Chondrocyte (in vitro differentiated cells): Measurements from ENCODE around the gene ARFGEF3. TPM values are rescaled to one million over a fixed set of nuclear protein-coding genes. Genes with fewer than 3 reads are reported as not detected.

ENCODE experiments used
- DNase-seq: peaks from one replicate; pipeline ENCODE4 v3.0.0; 2021; ENCODE audit warnings: mixed read lengths, low spot score
- H3K27ac Mint-ChIP-seq: one replicate; pipeline ENCODE4 v1.8.0; 2021; ENCODE audit warnings: mild to moderate bottlenecking, moderate library complexity, mixed read lengths; ENCODE audit not compliant: unreplicated experiment
- H3K27me3 Mint-ChIP-seq: 2 replicates; pipeline ENCODE4 v1.8.0; 2021; ENCODE audit warnings: low read depth, mixed read lengths
- H3K36me3 Mint-ChIP-seq: 2 replicates; pipeline ENCODE4 v1.8.0; 2021; ENCODE audit warnings: low read depth, mixed read lengths
- H3K4me1 Mint-ChIP-seq: 2 replicates; pipeline ENCODE4 v1.8.0; 2021; ENCODE audit warnings: low read depth, mild to moderate bottlenecking, mixed read lengths
- H3K4me3 Mint-ChIP-seq: one replicate; pipeline ENCODE4 v1.8.0; 2021; ENCODE audit warnings: mild to moderate bottlenecking, moderate library complexity, mixed read lengths; ENCODE audit not compliant: unreplicated experiment
- H3K9me3 Mint-ChIP-seq: 2 replicates; pipeline ENCODE4 v1.8.0; 2021; ENCODE audit warnings: low read depth, mixed read lengths
- total RNA-seq: library from RNA; stranded (reverse); gene quantifications from 3 replicates; pipeline ENCODE4 v1.2.1, GENCODE V29; 2021
- TF ChIP-seq, protein P1 (sequence below): fragments of 200-600 bp; sonication (generic); IDR thresholded peaks from 2 replicates; pipeline ENCODE4 v1.5.0; 2021; ENCODE audit warnings: antibody characterized with exemption, mild to moderate bottlenecking, moderate library complexity

ARFGEF3 gene
- total RNA-seq, 1 donor from 2014 or later: 2.7 TPM

DNA sequence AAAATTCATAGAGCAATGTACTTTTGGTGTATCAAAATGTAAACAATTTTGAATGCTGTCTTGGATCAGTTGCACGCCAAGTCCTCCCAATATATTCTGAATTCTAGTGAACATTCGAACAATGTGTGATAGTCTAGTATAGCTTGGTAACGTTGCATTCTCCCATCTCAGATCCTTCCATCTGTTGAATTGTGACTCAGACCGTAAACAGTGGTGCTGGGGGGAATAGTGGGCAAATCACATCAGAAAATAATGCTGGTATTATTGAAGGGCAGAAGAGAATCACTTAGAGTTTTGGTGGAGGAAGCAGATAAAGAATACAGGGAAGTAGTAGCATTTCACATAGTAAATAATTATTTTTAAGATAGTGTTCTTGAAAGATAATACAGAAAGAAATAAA, 102.2 kb downstream of the ARFGEF3 start:
- Mint-ChIP-seq H3K4me3 (no peak overlapping the region), H3K36me3 (peaks cover 4% of the 10 kb centered on the region), H3K4me1 (peaks cover 5% of the 10 kb centered on the region), H3K27me3 (no peaks in the 10 kb centered on the region), H3K9me3 (no peaks in the 10 kb centered on the region), H3K27ac (no peak overlapping the region)
- DNase-seq: no peak
- TF ChIP-seq, protein P1, sequence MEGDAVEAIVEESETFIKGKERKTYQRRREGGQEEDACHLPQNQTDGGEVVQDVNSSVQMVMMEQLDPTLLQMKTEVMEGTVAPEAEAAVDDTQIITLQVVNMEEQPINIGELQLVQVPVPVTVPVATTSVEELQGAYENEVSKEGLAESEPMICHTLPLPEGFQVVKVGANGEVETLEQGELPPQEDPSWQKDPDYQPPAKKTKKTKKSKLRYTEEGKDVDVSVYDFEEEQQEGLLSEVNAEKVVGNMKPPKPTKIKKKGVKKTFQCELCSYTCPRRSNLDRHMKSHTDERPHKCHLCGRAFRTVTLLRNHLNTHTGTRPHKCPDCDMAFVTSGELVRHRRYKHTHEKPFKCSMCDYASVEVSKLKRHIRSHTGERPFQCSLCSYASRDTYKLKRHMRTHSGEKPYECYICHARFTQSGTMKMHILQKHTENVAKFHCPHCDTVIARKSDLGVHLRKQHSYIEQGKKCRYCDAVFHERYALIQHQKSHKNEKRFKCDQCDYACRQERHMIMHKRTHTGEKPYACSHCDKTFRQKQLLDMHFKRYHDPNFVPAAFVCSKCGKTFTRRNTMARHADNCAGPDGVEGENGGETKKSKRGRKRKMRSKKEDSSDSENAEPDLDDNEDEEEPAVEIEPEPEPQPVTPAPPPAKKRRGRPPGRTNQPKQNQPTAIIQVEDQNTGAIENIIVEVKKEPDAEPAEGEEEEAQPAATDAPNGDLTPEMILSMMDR: no peak

DNA sequence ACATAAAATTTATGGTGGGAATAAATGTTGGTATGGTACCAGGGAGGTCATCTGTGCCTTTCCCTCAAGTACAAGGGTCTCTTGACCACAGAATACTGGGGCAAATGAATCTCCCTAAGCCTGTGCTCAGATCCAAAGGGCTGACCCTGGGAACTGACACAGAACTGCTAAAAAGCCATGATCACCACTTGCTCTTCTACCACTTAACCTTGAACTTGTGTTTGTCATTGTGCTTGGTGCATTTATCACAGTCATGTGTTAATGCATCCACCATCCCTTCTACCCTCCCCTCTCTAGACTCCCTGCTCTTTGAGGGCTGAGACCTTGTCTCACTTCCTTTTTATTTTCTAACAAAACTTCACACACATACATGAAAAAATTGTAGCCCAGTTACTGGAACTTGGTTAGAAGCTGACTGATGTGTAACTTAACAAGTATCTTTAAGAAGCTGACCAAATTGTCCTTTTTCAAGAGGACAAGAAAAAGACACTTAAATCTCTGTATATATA, 102.7 kb downstream of the ARFGEF3 start:
- Mint-ChIP-seq H3K4me3 (no peak overlapping the region), H3K36me3 (peaks cover 4% of the 10 kb centered on the region), H3K9me3 (no peaks in the 10 kb centered on the region), H3K4me1 (peaks cover 5% of the 10 kb centered on the region), H3K27ac (no peak overlapping the region), H3K27me3 (no peaks in the 10 kb centered on the region)
- TF ChIP-seq, protein P1: no peak
- DNase-seq: no peak

- H3K4me3 Mint-ChIP-seq: no peak overlapping the region
- H3K27me3 Mint-ChIP-seq: no peaks in the 10 kb centered on the region
- H3K27ac Mint-ChIP-seq: no peak overlapping the region
- no peaks in the 10 kb centered on the region for H3K9me3 Mint-ChIP-seq
- no peak for DNase-seq
- TF ChIP-seq, protein P1: no peak
- H3K36me3 Mint-ChIP-seq: peaks cover 4% of the 10 kb centered on the region
- H3K4me1 Mint-ChIP-seq: peaks cover 5% of the 10 kb centered on the region
Measured at GRCh38 chr6:138266095-138266494, 104.4 kb downstream of the ARFGEF3 start.

DNA sequence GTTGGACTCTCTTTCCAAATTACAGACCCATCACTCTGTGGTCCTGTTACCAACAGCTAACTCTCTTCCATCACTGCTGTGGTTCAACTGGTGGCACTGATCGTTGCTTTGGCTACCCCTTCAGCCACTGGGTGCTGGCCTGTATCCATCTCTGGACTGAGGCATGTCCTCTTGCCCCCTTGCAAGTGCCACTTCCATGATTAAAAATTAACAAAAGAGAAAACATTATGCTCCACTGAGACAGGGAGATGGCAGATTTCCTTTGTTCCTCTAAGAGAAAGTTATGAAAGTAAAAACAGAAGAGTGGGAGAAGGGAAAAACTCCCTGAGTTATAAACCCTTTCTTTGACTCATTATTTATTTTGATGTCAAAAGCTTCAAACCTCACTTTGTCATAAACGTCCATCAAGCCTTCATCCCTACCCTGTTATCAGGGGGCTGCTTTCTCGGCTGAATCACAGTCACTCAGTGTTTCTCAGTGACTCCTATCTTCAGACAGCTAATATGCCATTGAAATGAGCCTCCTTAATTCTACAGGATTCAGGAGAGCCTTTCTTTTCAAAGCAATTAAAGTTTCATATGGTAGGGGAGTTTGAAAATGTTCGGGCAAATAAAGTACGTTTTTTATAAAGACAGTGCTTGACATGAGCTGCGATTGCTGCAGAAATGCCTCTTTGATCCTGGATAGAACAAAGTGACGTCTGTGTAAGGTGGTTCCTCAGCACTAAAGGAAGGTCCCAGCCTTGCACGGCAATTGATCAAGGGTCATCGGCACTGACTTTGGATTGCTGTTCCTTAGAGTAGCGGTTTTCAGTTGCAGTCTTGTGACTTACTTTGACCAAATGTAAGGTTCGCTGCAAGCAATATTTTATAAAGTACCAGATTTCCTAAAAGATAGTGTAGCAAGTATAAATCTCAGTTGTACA, 106.5 kb downstream of the ARFGEF3 start:
- Mint-ChIP-seq H3K4me3 (no peak overlapping the region), H3K4me1 (peaks cover 14% of the 10 kb centered on the region), H3K27ac (no peak overlapping the region), H3K27me3 (no peaks in the 10 kb centered on the region), H3K36me3 (no peaks in the 10 kb centered on the region), H3K9me3 (no peaks in the 10 kb centered on the region)
- DNase-seq: no peak
- TF ChIP-seq, protein P1: no peak

DNA sequence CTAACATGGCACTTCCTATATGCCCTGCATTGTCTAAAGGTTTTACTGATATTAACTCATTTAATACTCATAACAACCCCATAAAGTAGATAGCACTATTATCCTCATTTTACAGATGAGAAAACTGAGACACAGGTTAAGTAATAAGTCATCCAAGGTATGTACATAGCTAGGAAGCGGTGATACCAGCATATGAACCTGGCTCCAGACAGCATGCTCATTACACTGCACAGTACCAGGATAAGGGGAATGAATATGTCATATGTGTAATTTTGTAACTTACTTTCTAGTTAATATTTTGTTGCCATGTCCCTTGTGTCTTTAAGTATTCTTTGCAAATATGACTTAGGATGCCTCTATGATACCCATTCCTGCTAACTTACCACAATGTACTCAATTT, 109.7 kb downstream of the ARFGEF3 start:
- no peak overlapping the region for H3K27ac Mint-ChIP-seq
- peaks cover 14% of the 10 kb centered on the region for H3K4me1 Mint-ChIP-seq
- H3K27me3 Mint-ChIP-seq: no peaks in the 10 kb centered on the region
- no peaks in the 10 kb centered on the region for H3K9me3 Mint-ChIP-seq
- DNase-seq: no peak
- no peak overlapping the region for H3K4me3 Mint-ChIP-seq
- TF ChIP-seq, protein P1: no peak
- no peaks in the 10 kb centered on the region for H3K36me3 Mint-ChIP-seq
